ENCODE measurements around the gene TEX19.

The TEX19 gene

DNA sequence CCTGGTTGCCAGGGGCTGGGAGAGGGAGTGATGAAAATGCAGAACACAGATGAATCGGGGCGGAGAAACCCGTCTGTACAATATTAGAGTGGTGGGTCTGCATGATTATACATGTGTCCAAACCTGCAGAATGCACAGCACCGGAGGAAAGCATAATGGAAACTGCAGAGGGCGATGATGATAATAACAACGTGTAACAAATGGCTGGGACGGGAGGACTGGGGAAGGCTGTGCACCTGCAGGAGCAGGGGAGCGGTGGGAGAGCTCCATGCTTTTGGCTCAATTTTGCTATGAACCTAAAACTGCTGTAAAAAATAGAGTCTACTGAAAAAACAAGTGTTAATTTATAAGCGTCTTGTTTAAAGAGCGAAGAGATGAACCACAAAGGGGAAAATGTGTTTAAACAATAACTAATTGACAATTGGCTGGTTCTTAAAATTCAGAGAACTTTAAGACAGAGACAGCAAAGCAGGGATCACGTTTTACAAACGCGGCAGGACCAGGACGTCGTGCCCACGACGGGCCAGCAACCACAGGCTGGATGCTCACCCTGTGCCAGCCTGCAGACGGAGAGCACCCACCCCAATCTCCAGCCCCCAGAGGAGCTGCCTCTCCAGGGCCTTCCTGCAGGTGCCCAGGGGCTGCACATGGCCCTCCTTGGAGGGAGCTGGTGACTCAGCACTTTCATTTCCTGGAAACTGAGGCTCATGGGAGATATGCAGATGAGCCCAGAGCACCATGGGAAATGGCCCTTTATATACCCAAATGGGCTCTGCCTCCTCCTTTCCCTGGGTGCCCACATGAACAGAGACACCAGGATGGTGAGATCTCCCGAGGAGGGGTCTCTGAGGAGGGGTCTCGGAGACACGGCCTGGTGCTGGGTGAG, at the start of gene TEX19:
TSS of gene TEX19 (plus strand) at position 783 of the 886 bp plus-strand sequence. CDS start 2,904 bp downstream, outside the sequence.
- no peak for DNase-seq (ENCODE audit: low read depth)

DNA sequence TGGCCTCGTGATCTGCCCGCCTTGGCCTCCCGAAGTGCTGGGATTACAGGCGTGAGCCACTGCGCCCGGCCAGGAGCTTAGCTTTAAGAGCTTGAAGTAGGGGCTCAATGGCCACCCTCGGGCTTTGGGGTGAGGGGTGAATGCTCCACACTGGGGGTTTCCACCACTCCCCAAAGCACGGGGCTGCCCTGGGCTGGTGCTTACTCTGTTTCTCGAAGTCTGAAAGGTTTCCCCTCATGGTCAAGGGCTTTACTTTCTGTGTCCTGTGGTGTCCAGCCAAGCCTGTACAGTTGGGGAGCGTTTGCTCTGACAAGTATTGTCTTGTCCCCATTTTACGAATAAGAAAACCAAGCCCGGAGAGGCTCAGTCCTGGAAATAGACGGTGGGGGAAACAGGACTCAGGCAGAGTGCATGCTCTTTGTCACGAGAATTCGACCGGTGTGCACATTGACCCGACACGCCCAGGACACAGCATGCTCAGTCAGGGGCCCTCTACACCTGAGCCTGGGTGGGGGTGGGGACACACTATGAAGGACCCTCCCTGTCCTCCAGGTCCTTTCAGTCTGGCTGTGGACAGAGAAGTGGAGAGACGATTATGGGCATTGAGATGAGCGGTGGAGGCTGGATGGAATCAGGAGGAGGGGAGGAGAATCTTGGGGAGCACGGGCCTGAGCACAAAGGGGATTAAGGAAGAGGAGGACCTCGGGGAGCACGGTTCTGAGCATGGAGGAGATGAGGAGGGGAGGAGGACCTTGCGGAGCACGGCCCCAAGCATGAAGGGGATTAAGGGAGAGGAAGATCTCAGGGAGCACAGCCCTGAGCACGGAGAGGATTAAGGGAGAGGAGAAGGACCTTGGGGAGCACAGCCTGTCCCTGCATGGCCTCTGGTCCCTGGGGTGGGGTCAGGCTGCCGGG, 49.1 kb upstream of the TEX19 start:
- no peak for DNase-seq (ENCODE audit: low read depth)

- no peak for DNase-seq (ENCODE audit: low read depth)
Observed at GRCh38 chr17:82310877-82311276, 48.2 kb upstream of the TEX19 start.

- no peak for DNase-seq (ENCODE audit: low read depth)
Observed at GRCh38 chr17:82311971-82312370, 47.1 kb upstream of the TEX19 start.

DNA sequence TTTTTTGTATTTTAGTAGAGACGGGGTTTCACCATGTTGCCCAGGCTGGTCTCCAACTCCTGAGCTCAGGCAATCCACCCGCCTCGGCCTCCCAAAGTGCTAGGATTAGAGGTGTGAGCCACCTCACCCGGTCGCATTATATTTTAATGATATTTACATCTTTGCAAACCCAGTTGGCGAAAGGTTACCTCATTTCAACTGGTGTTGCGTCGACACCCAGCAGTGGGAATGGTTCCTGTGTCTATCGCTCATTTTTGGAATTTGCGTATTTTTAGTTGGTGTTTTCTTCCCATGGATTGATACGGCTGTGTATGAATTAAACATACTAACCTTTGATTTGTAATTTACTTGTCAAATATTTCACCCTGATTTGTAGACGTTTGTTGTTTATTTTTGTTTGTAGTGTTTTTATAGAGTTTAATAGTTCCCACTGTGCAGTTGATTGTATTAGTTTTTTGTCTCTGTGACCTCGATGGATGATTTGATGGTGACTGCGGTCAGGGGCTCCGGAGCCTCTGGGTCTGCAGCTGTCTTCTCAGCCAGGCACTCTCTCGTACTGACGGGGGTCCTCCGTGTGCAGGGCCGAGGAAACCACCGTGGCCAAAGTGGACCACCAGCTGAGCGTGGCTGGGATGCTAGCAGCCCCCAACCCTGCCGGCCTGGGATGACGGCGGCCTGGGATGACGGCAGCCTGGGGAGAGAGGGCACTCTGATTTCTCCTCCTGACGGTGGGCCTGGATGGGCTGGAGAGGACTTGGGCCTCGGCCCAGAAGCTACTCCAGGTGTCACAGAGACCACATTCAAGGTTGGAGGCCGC, 45.6 kb upstream of the TEX19 start:
- DNase-seq (ENCODE audit: low read depth) = no peak

DNA sequence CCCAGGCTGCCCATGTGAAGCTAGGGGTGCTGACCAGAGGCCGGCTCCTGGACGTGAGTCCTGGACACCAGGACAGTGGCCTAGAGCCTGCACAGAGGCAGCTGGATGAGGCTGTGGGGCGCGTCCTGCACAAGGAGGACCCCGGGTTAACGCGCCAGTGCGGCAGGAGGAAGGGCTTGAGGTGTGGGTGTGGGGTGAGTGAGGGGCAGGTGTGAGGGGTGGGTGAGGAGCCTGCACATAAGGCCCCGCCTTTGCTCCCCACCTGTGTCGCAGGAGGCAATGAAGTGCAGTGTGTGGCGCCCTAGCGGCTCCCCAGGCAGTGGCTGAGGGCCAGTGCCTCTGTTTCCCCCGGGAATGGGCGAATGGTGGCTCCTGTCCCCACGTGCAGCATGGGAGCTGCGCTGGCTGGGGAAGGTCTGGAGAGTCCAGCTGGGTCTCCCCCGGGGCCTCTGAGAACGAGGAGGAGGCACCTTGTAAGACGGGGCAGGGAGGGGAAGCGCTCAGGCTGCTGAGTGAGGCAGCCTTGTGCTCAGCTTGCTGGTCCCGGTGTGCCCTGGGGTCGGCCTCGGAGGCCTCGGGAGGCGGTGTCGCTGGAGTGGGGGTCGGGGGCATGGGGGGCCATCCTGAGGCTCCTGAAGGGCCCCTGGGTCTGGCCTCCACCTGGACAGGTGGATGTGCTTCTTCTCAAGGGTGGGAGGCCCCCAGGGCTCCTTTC, 44.9 kb upstream of the TEX19 start:
- DNase-seq (ENCODE audit: low read depth) = no peak

- DNase-seq (ENCODE audit: low read depth) = no peak
Observed at GRCh38 chr17:82314727-82315605, 44.1 kb upstream of the TEX19 start.

DNA sequence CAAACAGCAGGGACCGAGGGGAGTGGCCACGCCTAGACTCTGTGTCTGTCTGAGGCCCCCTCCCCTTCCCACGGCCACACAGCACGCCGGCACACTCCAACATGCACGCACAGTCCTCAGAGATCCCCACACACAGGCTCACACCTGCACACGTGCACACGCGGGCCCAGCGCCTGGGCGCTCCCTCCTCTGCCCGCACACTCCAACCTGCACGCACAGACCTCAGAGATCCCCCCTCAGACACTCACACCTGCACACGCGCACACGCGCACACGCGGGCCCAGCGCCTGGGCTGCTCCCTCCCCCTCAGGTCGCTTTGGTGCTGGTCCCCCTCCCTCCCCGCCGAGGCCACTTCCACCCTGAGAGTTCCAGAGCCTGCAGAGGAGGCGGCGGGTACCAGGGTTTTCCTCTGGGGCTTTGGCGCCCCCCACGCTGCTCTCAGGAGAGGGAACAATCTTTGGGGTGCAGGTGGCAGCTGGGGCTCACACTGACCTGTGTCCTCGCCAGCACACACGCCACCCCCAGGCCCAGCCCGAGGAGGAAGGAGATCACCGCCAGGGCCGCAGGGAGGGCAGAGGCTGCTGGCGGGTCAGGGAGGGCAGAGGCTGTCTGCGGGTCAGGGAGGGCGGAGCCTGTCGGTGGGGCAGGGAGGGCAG, 43.2 kb upstream of the TEX19 start:
- DNase-seq (ENCODE audit: low read depth) = no peak

- DNase-seq (ENCODE audit: low read depth) = no peak
Observed at GRCh38 chr17:82316651-82317393, 42.2 kb upstream of the TEX19 start.

- DNase-seq (ENCODE audit: low read depth) = peak; percentile 64
Observed at GRCh38 chr17:82317394-82318168, 41.5 kb upstream of the TEX19 start, which contains the start of gene CD7. TSS of gene CD7 (minus strand) at chr17:82317608. CDS start at chr17:82317495, 113 bp downstream.

GRCh38 chr17:82318169-82318498, 40.9 kb upstream of the TEX19 start:
- DNase-seq (ENCODE audit: low read depth) = no peak

GRCh38 chr17:82318772-82319606, 40.1 kb upstream of the TEX19 start:
- no peak for DNase-seq (ENCODE audit: low read depth)

- no peak for DNase-seq (ENCODE audit: low read depth)
Observed at GRCh38 chr17:82319619-82320062, 39.4 kb upstream of the TEX19 start.

DNA sequence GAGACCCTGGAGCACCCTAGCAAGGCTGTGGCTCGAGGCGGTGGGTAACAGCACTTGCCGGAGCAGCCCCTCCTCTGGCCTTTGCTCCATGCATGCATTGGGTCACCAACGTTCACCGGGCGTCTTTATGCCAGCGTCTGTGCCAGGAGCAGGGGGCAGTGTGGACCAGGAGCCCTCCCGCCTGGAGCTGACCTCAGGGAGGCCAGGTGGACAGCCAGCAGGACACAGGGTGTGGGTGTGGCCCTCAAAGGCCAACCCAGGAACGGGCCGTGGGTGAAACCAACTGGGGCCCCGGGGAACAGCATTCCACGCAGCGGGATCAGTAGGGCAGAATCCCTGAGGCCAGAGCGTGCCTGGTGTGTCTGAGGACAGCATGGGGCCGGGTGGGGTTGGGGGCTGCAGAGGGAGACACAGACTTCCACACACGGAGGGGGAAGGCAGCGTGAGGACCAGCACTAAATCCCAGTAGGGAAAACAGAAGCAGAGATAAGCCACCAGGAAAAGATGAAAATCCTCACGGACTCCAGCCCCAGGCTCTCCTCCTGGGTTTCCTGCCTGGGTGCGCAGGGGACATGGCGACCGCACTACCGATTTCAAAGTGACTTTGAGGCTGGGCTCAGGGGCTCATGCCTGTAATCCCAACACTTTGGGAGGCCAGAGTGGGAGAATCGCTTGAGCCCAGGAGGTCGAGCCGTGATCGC, 38.8 kb upstream of the TEX19 start:
- DNase-seq (ENCODE audit: low read depth) = no peak

DNA sequence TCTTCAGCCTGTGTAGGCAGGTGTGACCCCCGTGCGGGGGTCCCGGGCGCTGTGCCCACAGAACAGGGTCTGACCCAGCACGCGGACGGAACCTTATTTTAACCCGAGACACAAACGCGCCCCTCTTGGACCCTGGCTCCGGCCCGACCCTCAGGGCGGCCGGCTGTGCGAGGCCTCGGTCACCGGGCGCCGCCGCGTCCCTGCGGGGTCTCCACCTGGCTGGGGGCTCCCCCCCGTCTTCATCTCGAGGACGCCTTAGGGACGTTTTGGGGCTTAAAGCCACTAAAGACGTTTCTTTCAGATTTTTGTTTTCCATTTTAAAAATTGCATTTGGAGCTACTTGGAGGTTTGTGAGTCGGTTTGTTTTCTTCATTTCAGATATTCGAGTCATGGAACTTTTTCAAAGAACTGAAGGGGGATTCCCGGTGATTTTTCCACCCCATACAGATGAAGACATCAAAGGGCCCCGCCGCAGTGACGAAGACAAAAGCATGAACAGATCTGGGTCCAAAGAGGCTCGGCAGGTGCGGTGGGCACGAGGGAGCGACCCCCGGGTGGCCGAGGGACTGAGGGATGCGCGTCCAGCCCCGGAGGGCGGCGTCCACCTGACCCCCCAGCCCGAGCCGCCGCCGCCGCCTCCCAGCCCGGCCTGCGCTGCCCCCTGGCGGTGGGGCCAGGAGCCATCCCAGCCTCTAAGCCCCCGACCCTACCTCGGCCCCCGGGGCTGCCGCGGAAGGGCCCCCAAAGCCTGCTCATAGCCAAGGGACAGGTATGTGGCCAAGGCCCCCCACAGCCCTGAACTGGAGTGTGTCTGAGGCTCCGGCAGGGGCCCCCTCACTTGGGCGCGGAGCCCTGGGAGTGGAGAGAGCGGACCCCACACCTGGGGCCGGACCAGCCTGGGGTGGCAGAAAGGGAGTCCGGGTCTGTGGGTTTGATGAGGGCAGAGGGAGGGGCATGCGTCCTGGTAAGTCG, 37.8 kb upstream of the TEX19 start:
- peak; percentile 57 for DNase-seq (ENCODE audit: low read depth)
